K562 (cell line): ENCODE results near the gene CEP192. TPM values are rescaled to one million over a fixed set of nuclear protein-coding genes. Genes with fewer than 3 reads are reported as not detected.

Experiments used
- BHLHE40 ChIP-seq: IDR thresholded peaks from 2 replicates; pipeline ENCODE4 v1.6.1; 2011; ENCODE audit warnings: low read length, improper control_type of control experiment
- E2F3 ChIP-seq: fragments of 250-450 bp; sonication (Bioruptor Pico); IDR thresholded peaks from 2 replicates; pipeline ENCODE4 v1.4.0; 2020; ENCODE audit warnings: mild to moderate bottlenecking
- HDAC1 ChIP-seq, 2 experiments: fragments of 450-650 bp; IDR thresholded peaks; 2 replicates each; pipeline ENCODE4 v1.6.1; 2016 to 2017; ENCODE audit warnings: inconsistent platforms in 1 of 2, mild to moderate bottlenecking in 1 of 2, moderate library complexity in 1 of 2
- HIVEP1 ChIP-seq: fragments of 250-450 bp; sonication (Bioruptor Pico); IDR thresholded peaks from 2 replicates; pipeline ENCODE4 v1.4.0; 2020; ENCODE audit warnings: mild to moderate bottlenecking
- IFI16 ChIP-seq: fragments of 250-450 bp; sonication (Bioruptor Pico); IDR thresholded peaks from 2 replicates; pipeline ENCODE4 v2.1.2; 2022; ENCODE audit warnings: mild to moderate bottlenecking, inconsistent platforms
- KLF6 ChIP-seq: fragments of 250-450 bp; sonication (Bioruptor Pico); IDR thresholded peaks from 2 replicates; pipeline ENCODE4 v1.4.0; 2020; ENCODE audit warnings: mild to moderate bottlenecking, moderate library complexity, borderline replicate concordance
- MECOM ChIP-seq: fragments of 250-450 bp; sonication (Bioruptor Pico); IDR thresholded peaks from 2 replicates; pipeline ENCODE4 v1.8.0; 2022; ENCODE audit warnings: inconsistent platforms
- NFIX ChIP-seq: fragments of 250-450 bp; sonication (Bioruptor Pico); IDR thresholded peaks from 2 replicates; pipeline ENCODE4 v1.4.0; 2020; ENCODE audit warnings: low read depth, mild to moderate bottlenecking, moderate library complexity
- RBFOX2 ChIP-seq: fragments of 200-400 bp; formaldehyde crosslinking; IDR thresholded peaks from 2 replicates; pipeline ENCODE4 v1.6.1; 2017; ENCODE audit warnings: low read depth, mild to moderate bottlenecking, low read length, moderate library complexity
- STAG1 ChIP-seq: sonication (generic); formaldehyde crosslinking; IDR thresholded peaks from 2 replicates; pipeline ENCODE4 v1.5.0; 2020; ENCODE audit warnings: missing genetic modification reagents, borderline replicate concordance
- TRIM24 ChIP-seq, 2 experiments: fragments of 450-650 bp; IDR thresholded peaks; 2 replicates each; pipeline ENCODE4 v1.6.1; 2016
- TSC22D4 ChIP-seq: fragments of 450-650 bp; IDR thresholded peaks from 2 replicates; pipeline ENCODE4 v1.6.1; 2016; ENCODE audit warnings: missing genetic modification characterization, missing biosample characterization, control low read depth
- XRCC3 ChIP-seq: fragments of 450-650 bp; IDR thresholded peaks from 2 replicates; pipeline ENCODE4 v1.6.1; 2017; ENCODE audit warnings: mild to moderate bottlenecking, moderate library complexity
- ZBTB40 ChIP-seq, 2 experiments: fragments of 450-650 bp in 1 of 2; sonication (generic) in 1 of 2; formaldehyde crosslinking in 1 of 2; IDR thresholded peaks; 2 replicates each; pipeline versions ENCODE4 v1.7.1 to v1.9.0; 2016 to 2022; ENCODE audit warnings: inconsistent platforms in 1 of 2, mild to moderate bottlenecking in 1 of 2, missing genetic modification reagents in 1 of 2
- ZNF143 ChIP-seq: sonication (generic); formaldehyde crosslinking; IDR thresholded peaks from 2 replicates; pipeline ENCODE4 v1.9.0; 2022; ENCODE audit warnings: mild to moderate bottlenecking, missing genetic modification reagents
- polyA plus RNA-seq, 8 experiments: library from polyadenylated mRNA; depleted of rRNA in 4 of 8; stranded (reverse) in 5 of 8; unstranded in 3 of 8; fragments of >200 nt; fragmentation: Nextera tagmentation in 2 of 8; fragmentation: Illumina TruSeq in 1 of 8; extraction: Ambion mirVana in 2 of 8; extraction: Trizol in 1 of 8; gene quantifications; 2 replicates each; pipeline versions ENCODE4 v1.2.1 to v1.2.3, GENCODE V29; 2011 to 2014; ENCODE audit warnings: inconsistent platforms in 1 of 8, missing spikeins in 1 of 8
- total RNA-seq, 7 experiments: library from RNA; depleted of rRNA in 6 of 7; stranded (reverse); fragments of >200 nt in 6 of 7; fragmentation: Illumina TruSeq in 2 of 7; extraction: Trizol in 2 of 7; gene quantifications; 2 replicates each; pipeline versions ENCODE4 v1.2.1 to v1.2.3, GENCODE V29; 2011 to 2021; ENCODE audit warnings: low replicate concordance in 1 of 7
- TF ChIP-seq, protein P1 (sequence below): fragments of 250-450 bp; sonication (Bioruptor Pico); IDR thresholded peaks from 2 replicates; pipeline ENCODE4 v1.8.0; 2022; ENCODE audit warnings: inconsistent platforms

Gene CEP192
- total and polyA plus RNA-seq, 9 of the 15 experiments (the other 6 are each of a cell fraction or from before 2014, with no cell fraction given): 14.4 to 54.4 (median 35.8) TPM

DNA sequence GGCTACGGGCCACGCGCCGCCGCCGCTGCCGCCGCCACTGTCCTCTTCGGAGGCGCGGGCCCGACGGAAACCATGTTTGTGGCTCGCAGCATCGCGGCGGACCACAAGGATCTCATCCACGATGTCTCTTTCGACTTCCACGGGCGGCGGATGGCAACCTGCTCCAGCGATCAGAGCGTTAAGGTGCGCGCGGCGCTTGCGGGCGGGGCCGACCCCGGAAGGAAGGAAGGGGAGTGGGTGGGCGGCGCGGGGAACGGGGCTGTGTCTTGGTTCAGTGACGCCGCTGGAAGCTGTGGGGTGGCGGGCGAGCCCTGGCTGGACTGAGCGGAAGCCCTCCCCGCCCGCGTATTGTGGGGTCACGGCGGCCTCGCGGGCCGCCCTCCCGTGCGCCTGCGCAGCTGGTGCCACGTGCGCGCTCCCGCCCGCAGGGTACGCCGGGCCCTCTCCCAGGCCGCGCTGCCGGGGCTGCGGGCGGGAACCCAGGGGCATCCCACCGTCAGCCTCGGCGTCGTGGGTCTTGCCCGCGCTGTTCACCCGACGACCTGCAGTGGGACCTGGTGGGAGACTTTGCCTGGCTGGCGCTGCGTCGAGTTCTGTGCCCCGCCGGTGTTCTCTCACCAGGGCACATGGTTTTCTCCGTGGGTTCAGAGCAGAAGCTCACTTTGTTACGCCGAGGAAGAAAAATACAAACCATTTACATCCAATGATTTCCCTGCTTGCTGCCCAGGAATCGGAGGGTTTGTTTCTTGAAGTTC, 42.9 kb upstream of the CEP192 start (continued):
- TF ChIP-seq ZBTB40 (IDR thresholded peaks at IDR 0.05): peak; percentile 58
- TF ChIP-seq ZBTB40 (CRISPR knock-in tag; IDR thresholded peaks at IDR 0.05): no peak
- no peak for TF ChIP-seq NFIX (CRISPR knock-in tag)
- TF ChIP-seq XRCC3: no peak
- peak; percentile 77 for TF ChIP-seq MECOM (CRISPR knock-in tag)
- peak in 1 of 2 experiments; percentile 47; a peak in 1 of 4 replicates for TF ChIP-seq TRIM24 (IDR thresholded peaks at IDR 0.05)
- peak; percentile 91 for TF ChIP-seq RBFOX2
- TF ChIP-seq, protein P1, sequence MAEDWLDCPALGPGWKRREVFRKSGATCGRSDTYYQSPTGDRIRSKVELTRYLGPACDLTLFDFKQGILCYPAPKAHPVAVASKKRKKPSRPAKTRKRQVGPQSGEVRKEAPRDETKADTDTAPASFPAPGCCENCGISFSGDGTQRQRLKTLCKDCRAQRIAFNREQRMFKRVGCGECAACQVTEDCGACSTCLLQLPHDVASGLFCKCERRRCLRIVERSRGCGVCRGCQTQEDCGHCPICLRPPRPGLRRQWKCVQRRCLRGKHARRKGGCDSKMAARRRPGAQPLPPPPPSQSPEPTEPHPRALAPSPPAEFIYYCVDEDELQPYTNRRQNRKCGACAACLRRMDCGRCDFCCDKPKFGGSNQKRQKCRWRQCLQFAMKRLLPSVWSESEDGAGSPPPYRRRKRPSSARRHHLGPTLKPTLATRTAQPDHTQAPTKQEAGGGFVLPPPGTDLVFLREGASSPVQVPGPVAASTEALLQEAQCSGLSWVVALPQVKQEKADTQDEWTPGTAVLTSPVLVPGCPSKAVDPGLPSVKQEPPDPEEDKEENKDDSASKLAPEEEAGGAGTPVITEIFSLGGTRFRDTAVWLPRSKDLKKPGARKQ (CRISPR knock-in tag): peak; percentile 51; the same call in 1 of the 2 replicates
- TF ChIP-seq IFI16: no peak; the same call in 1 of the 2 replicates
- no peak for TF ChIP-seq KLF6 (CRISPR knock-in tag)
- TF ChIP-seq HDAC1 (IDR thresholded peaks at IDR 0.05): peak in 1 of 2 experiments; percentile 87; a peak in 2 of 4 replicates
- peak; percentile 83 for TF ChIP-seq BHLHE40
- peak; percentile 72 for TF ChIP-seq STAG1
- TF ChIP-seq E2F3 (CRISPR knock-in tag): peak; percentile 95
- TF ChIP-seq HIVEP1 (CRISPR knock-in tag): no peak
- no peak for TF ChIP-seq TSC22D4 (tag)
- TF ChIP-seq ZNF143: peak; percentile 51; the same call in 1 of the 2 replicates
